ENCODE data around the gene RNF222. TPM values are rescaled to one million over a fixed set of nuclear protein-coding genes. Genes with fewer than 3 reads are reported as not detected.

RNF222 gene
- total and polyA plus RNA-seq, 2 of the 8 experiments (the other 6 are each of a cell fraction or from before 2014, with no cell fraction given), result not detected

GRCh38 chr17:8386841-8387240 is 10.8 kb downstream of the RNF222 start:
- Histone ChIP-seq H3K36me3 (ENCODE audit: control insufficient read depth in 2 of 4, insufficient read depth in 4 of 4, low read length in 3 of 4) (peaks cover 0 to 4% (median 1%) of the 10 kb centered on the region in 4 experiments; a peak in 3 of 8 replicates), H3K4me2 (ENCODE audit: insufficient read depth in 1 of 2, low read depth in 2 of 2, low read length in 2 of 2) (no peak overlapping the region), H3K79me2 (ENCODE audit: control insufficient read depth in 1 of 2, insufficient read depth in 2 of 2, low read length in 2 of 2) (peaks cover 7 to 11% of the 10 kb centered on the region in 2 experiments; a peak in 3 of 4 replicates), H4K91ac (replicated peaks; ENCODE audit: insufficient read length, low read length) (no peak overlapping the region), H2AFZ (ENCODE audit: low read length) (no peak overlapping the region), H3K27me3 (replicated peaks in 1 of 4; ENCODE audit: control insufficient read depth in 3 of 4, extremely low read depth in 1 of 4, insufficient read depth in 3 of 4, low read length in 3 of 4) (no peaks in the 10 kb centered on the region), H3K23me2 (ENCODE audit: low read depth, low read length) (peaks cover 7% of the 10 kb centered on the region; the same call in 1 of the 2 replicates), H3K27ac (ENCODE audit: low read depth, low read length) (no peak overlapping the region), H3K79me1 (ENCODE audit: low read depth, low read length) (no peaks in the 10 kb centered on the region; the same call in 1 of the 2 replicates), H4K20me1 (replicated peaks in 1 of 2; ENCODE audit: control insufficient read depth in 1 of 2, insufficient read depth in 2 of 2, low read length in 2 of 2) (peaks cover 0 to 4% of the 10 kb centered on the region in 2 experiments), H3K23ac (ENCODE audit: insufficient read length) (no peak overlapping the region), H3K56ac (replicated peaks; ENCODE audit: insufficient read length, low read depth, low read length) (no peak overlapping the region), H3K4ac (replicated peaks; ENCODE audit: insufficient read length, low read depth, low read length) (no peak overlapping the region), H3K9me3 (ENCODE audit: insufficient read depth in 2 of 2, low read depth in 1 of 2, low read length in 1 of 2) (no peaks in the 10 kb centered on the region), H2BK5ac (ENCODE audit: low read depth, low read length) (no peak overlapping the region), H4K5ac (ENCODE audit: insufficient read length, low read depth, low read length) (no peak overlapping the region), H3K4me3 (ENCODE audit: extremely low read depth in 1 of 4, insufficient read depth in 2 of 4, low read depth in 3 of 4, low read length in 4 of 4) (no peak overlapping the region), H2BK120ac (replicated peaks; ENCODE audit: low read depth, low read length) (no peak overlapping the region), H3K18ac (ENCODE audit: extremely low read depth, low read length) (no peak overlapping the region), H3K9ac (replicated peaks in 1 of 4; ENCODE audit: extremely low read depth in 1 of 4, low read depth in 3 of 4, low read length in 3 of 4) (no peak overlapping the region), H4K8ac (ENCODE audit: extremely low read depth, insufficient read depth, low read length) (no peak overlapping the region), H2BK20ac (ENCODE audit: low read length) (no peak overlapping the region), H2AK5ac (ENCODE audit: low read depth, low read length) (no peak overlapping the region), H2BK15ac (ENCODE audit: low read length) (no peak overlapping the region), H2BK12ac (ENCODE audit: low read depth, low read length) (no peak overlapping the region), H3K4me1 (replicated peaks in 1 of 4; ENCODE audit: control insufficient read depth in 3 of 4, insufficient read depth in 4 of 4, low read length in 3 of 4) (peaks cover 2 to 5% (median 4%) of the 10 kb centered on the region in 4 experiments), H3K14ac (ENCODE audit: insufficient read length) (no peak overlapping the region)
- WGBS, 2 experiments (ENCODE audit: extremely low coverage in 1 of 2, insufficient coverage in 1 of 2, insufficient read length in 1 of 2, insufficient replicate concordance in 2 of 2, low coverage in 1 of 2, low lambda C conversion rate in 2 of 2, missing lambda C conversion rate in 1 of 2), result 90% methylated on average over 6 of the region's 6 CpGs; no CpG with 5 or more reads in 1 of the 2 experiments
- ChIA-PET CTCF (ENCODE audit: partially characterized antibody) (interaction anchor here (0.6 to 1.2 kb wide), 5 partner anchors 14 to 1225 kb away, joined by 3 to 5 read pairs (median 3); partner anchors contain the start of gene ALOXE3), POLR2A (ENCODE audit: partially characterized antibody) (interaction anchor here (0.9 to 3.0 kb wide), 4 partner anchors 8 to 21 kb away, joined by 3 to 16 read pairs (median 4); partner anchors contain the start of genes KRABD2 and RNF222)
- no peak for FAIRE-seq
- no peak for TF ChIP-seq KDM5A (IDR thresholded peaks at IDR 0.05; ENCODE audit: low read length)
- no peak for TF ChIP-seq HDAC6 (IDR thresholded peaks at IDR 0.05; ENCODE audit: low read depth, low read length)
- no peak for TF ChIP-seq SP1 (IDR thresholded peaks at IDR 0.05; ENCODE audit: low read depth, low read length)
- TF ChIP-seq JUND (IDR thresholded peaks at IDR 0.05; ENCODE audit: low read length), result no peak
- TF ChIP-seq POU5F1 (IDR thresholded peaks at IDR 0.05; ENCODE audit: low read depth, low read length), result no peak
- DNase-seq (ENCODE audit: low read depth in 1 of 2, low spot score in 2 of 2), result no peak

Data from H1 (cell line).